AG09309 (cell line): ENCODE data around the gene POU2F1.
"Not testable (repeated sequence)": the region's sequence is repeated elsewhere in the genome, so short reads cannot be mapped to it uniquely, and the experiment has no call there.

ENCODE experiments used
- DNase-seq: peaks from one replicate; pipeline ENCODE4 v3.0.0-alpha.2; 2010; ENCODE audit warnings: low read depth
- H3K4me3 ChIP-seq: 2 replicates; pipeline ENCODE4 v1.5.1; 2011; ENCODE audit warnings: mild to moderate bottlenecking, low read depth, low read length, moderate library complexity; ENCODE audit not compliant: control insufficient read depth
- TF ChIP-seq, protein P1 (sequence below): IDR thresholded peaks from 2 replicates; pipeline ENCODE4 v1.5.1; 2011; ENCODE audit warnings: mild to moderate bottlenecking, low read depth, low read length, inconsistent platforms; ENCODE audit not compliant: insufficient read depth, control insufficient read depth; ENCODE audit errors: missing control alignments

POU2F1 gene

DNA sequence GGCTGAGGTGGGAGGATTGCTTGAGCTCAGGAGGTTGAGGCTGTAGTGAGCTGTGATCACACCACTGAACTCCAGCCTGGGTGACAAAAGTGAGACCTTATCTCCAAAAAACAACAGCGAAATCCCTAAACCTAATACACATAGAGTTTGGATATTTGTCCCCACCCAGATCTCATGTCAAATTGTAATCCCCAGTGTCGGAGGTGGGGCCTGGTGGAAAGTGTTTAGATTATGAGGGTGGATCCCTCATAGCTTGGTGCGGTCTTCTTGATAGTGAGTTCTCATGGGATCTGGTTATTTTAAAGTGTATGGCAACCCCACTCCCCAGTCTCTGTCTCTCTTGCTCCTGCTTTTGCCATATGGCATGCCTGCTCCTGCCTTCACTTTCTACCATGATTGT is 94.0 kb downstream of the POU2F1 start:
- no peak overlapping the region for H3K4me3 ChIP-seq
- TF ChIP-seq, protein P1, sequence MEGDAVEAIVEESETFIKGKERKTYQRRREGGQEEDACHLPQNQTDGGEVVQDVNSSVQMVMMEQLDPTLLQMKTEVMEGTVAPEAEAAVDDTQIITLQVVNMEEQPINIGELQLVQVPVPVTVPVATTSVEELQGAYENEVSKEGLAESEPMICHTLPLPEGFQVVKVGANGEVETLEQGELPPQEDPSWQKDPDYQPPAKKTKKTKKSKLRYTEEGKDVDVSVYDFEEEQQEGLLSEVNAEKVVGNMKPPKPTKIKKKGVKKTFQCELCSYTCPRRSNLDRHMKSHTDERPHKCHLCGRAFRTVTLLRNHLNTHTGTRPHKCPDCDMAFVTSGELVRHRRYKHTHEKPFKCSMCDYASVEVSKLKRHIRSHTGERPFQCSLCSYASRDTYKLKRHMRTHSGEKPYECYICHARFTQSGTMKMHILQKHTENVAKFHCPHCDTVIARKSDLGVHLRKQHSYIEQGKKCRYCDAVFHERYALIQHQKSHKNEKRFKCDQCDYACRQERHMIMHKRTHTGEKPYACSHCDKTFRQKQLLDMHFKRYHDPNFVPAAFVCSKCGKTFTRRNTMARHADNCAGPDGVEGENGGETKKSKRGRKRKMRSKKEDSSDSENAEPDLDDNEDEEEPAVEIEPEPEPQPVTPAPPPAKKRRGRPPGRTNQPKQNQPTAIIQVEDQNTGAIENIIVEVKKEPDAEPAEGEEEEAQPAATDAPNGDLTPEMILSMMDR = no peak
- no peak for DNase-seq

DNA sequence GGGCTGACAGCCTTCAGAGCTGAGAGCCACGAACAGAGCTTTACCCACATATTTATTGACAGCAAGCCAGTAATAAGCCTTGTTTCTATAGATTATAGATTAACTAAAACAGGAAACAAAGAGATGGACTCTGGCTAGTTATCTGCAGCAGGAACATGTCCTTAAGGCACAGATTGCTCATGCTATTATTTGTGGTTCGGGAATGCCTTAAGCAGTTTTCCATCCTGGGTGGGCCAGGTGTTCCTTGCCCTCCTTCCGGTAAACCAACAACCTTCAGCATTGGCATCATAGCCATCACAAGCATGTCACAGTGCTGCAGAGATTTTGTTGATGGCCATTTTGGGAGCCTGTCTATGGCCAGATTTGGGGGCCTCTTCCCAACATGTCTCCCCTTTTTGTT is 96.8 kb downstream of the POU2F1 start:
- DNase-seq = no peak
- TF ChIP-seq, protein P1 = no peak
- H3K4me3 ChIP-seq = no peak overlapping the region

DNA sequence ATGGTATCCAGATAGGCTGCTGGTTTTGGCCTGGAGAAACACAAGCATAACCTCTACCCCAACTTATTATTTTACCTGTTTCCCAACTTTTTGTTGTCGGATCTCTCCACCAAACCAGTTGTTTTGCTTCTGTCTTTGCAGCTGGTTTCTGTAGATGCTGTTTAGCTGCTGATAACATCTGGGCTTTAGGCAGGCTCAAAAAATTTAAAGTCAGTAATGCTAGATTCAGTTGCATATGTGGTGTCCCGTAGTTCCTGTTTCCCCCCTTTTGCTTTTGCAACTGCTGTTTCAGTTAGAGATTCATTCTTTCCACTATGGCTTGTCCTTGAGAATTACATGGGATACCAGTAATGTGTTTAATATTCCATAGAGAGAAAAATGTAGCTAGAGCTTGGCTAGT is 98.5 kb downstream of the POU2F1 start:
- DNase-seq, H3K4me3 ChIP-seq: not testable (repeated sequence)

DNA sequence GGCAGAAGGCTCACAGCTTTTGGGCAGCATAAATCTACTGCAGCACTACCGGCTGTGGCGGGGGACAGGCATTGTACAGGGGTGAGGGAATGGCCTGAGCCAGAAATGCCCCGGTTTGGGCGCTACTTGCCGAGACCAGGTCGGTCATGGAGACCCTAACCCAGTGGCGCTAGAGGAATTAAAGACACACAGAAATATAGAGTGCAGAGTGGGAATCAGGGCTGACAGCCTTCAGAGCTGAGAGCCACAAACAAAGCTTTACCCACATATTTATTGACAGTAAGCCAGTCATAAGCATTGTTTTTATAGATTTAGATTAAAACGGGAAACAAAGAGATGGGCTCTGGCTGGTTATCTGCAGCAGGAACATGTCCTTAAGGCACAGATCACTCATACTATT is 101.8 kb downstream of the POU2F1 start:
- TF ChIP-seq, protein P1 = no peak
- DNase-seq = no peak
- H3K4me3 ChIP-seq = no peak overlapping the region

DNA sequence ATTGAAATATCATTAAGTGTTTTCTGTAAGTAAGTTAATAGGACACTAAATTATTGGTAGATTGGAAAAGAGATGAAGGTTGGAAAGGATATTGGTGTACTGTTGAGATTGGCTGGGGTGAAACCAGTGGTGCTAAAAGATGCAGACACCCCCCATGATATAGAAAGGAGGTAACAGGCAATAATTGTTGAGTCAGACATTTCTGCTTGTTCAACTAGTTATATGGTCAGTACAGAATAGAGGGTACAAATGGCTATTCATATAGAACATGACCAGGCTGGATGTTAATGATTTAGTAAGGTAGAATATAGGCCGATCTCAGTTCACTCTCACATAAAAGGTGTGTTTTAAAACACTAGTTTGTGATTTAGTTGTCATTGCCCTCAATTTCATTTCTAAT is 104.5 kb downstream of the POU2F1 start:
- H3K4me3 ChIP-seq = no peak overlapping the region
- TF ChIP-seq, protein P1 = no peak
- DNase-seq = no peak

DNA sequence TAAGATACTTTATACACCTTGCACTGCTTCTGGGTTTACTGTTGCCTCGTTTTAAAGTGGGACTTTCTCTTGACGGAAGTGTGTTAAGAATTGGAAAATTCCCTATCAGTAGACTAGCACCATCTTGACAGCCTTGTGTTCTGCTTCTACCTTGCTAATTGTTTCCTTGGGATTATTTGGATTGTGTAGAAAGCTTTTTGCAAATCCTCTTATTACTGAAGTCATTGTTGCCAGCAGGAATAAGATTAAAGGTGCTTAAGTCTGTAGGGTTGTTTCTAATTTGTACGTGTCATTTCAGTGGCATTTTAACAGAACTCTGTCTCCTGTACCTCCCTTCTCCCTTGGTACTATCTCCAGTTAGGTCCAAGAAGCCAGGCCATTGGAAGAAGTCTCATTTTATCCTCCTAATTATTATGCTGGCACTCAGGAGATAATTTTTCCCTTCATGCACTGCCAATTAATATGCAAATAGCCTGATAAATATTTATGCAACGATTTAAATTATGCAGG is 107.7 kb downstream of the POU2F1 start:
- H3K4me3 ChIP-seq = no peak overlapping the region
- no peak for DNase-seq
- TF ChIP-seq, protein P1 = no peak

DNA sequence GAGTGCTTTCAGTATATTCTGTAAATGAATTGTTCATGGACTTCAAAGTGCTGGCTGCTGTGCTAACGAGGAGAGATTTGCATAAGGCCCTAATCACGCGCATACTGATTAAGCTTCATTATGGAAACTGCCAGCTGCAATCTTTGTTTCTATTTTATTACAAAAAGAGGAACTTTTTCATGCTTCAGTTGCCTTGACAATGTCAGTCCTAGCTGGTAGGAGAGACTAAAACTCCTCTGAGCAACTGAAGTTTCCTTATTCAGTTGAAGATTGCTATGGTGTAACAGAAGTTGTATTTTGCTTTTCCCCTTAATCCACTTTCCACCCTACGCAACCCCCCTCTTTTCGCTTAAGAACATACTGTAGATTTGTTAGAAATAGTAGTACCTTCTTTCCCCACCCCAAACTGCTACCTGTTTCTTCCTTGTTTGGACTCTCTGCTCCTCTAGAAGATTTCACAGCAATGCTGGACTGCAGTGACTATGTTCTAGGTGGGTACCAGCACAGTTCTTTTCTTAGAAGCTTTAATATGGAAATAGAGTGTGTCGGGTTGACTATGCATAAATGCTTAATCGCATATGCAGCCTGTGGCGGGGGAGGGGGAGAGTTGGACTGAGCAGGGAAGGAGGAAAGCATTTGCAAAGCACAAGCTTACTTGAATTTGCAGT is 108.3 kb downstream of the POU2F1 start:
- no peak for DNase-seq
- TF ChIP-seq, protein P1 = no peak
- H3K4me3 ChIP-seq = no peak overlapping the region
